Measurements from ENCODE around the gene DIPK1B. TPM values are rescaled to one million over a fixed set of nuclear protein-coding genes. Genes with fewer than 3 reads are reported as not detected.

DIPK1B gene
- total RNA-seq, 6 donors from 2014 or later = 9.7 to 24.1 (median 17.0) TPM

DNA sequence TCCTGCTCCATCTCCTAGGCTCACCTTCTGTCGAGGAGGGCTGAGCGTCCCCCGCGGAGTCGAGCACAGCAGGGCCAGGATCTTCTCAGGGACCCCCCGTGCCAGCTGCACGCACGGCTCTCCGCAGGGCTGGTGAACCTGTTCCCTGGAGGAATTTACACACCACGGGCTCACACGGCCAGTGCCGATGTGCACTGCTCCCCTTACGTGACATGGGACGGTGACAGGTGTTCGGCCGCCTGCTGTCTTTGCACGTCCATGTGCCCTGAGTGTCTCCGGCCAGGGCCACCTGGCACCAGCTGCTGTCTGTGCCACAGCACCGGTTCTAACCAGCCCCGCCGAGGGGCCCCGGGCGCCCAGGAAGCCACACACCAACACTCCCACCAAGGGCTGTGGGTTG is 16.4 kb upstream of the DIPK1B start:
- ATAC-seq (ENCODE audit: low FRiP score in 2 of 2) = no peak
- 78 to 84% methylated on average over 9 to 21 of the region's 23 CpGs for WGBS, 2 donors
- Histone ChIP-seq H3K4me3 (no peak overlapping the region), H3K27ac (peak overlapping the region; percentile 32 to 76 (median 60)), H3K9me3 (no peaks in the 10 kb centered on the region), H3K4me1 (peaks cover 37 to 63% (median 61%) of the 10 kb centered on the region in 4 donors), H3K27me3 (no peaks in the 10 kb centered on the region), H3K36me3 (no peaks in the 10 kb centered on the region)
- TF ChIP-seq POLR2A (IDR thresholded peaks at IDR 0.05) (no peak), EP300 (IDR thresholded peaks at IDR 0.05) (no peak), CTCF (IDR thresholded peaks at IDR 0.05) (no peak), POLR2AphosphoS5 (IDR thresholded peaks at IDR 0.05) (no peak)
- DNase-seq = peak in 1 of 2 donors; percentile 81

DNA sequence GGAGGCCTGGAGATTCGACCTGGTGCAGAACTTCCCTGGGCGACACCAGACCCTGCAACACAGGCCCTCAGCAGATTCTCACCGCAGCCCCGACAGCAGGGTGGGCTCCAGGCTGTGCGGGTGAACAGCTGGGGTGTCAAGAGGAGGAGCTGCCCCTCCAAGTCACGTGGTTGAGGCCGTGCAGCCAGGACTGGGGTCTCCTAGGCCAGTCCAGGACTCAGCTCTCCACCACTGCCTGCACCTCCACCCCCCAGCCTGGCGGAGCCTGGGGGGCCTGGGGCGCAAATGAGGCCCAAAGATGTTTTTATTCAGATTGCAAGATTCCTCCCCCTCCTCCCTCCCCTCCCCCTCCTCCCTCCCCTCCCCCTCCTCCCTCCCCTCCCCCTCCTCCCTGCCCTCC is 15.9 kb upstream of the DIPK1B start:
- no peak overlapping the region for H3K4me3 ChIP-seq
- no peaks in the 10 kb centered on the region for H3K36me3 ChIP-seq
- DNase-seq (peak in 1 of 2 donors; percentile 33), ATAC-seq (ENCODE audit: low FRiP score in 2 of 2) (no peak)
- peaks cover 41 to 68% (median 66%) of the 10 kb centered on the region in 4 donors for H3K4me1 ChIP-seq
- peak overlapping the region in 2 of 4 donors; percentile 71 to 76 for H3K27ac ChIP-seq
- no peaks in the 10 kb centered on the region for H3K9me3 ChIP-seq
- no peaks in the 10 kb centered on the region for H3K27me3 ChIP-seq
- 65 to 83% methylated on average over 2 to 7 of the region's 9 CpGs for WGBS, 2 donors
- TF ChIP-seq EP300 (IDR thresholded peaks at IDR 0.05) (no peak), POLR2A (IDR thresholded peaks at IDR 0.05) (no peak), CTCF (IDR thresholded peaks at IDR 0.05) (no peak), POLR2AphosphoS5 (IDR thresholded peaks at IDR 0.05) (no peak)

DNA sequence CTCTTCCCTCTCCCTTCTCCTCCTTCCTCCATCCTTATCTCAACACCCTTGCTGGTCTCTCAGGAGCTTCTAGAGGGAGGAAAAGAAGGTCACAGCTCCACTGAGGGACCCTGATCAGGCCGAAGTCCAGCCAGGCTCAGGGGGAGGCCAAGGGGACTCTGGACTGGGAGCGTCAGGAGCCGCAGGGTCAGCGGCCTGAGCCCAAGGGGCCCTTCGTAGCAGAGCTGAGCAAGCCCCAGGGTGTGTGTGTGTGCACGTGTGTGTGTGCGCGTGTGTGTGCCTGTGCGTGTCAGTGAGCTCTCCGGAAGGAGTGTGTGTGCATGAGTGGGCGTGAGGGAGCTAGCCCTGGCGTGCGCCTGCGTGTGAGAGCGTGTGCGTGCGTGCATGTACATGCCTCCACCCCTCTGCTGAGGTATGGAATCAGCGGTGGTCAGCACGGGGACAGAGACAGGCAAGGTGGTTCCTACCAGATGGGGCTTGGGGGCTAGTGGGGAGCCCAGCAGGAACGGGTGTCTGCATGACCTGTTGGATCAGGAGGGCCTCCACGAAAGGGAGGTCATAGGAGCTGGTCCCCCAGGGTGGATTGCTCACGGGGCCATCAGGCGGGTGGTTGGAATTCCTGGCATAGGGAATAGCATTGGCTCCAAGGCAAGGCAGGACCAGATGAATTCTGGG is 15.1 kb upstream of the DIPK1B start:
- Histone ChIP-seq H3K27ac (peak overlapping the region; percentile 41 to 75 (median 70)), H3K4me1 (peaks cover 41 to 71% (median 67%) of the 10 kb centered on the region in 4 donors), H3K4me3 (no peak overlapping the region)

DNA sequence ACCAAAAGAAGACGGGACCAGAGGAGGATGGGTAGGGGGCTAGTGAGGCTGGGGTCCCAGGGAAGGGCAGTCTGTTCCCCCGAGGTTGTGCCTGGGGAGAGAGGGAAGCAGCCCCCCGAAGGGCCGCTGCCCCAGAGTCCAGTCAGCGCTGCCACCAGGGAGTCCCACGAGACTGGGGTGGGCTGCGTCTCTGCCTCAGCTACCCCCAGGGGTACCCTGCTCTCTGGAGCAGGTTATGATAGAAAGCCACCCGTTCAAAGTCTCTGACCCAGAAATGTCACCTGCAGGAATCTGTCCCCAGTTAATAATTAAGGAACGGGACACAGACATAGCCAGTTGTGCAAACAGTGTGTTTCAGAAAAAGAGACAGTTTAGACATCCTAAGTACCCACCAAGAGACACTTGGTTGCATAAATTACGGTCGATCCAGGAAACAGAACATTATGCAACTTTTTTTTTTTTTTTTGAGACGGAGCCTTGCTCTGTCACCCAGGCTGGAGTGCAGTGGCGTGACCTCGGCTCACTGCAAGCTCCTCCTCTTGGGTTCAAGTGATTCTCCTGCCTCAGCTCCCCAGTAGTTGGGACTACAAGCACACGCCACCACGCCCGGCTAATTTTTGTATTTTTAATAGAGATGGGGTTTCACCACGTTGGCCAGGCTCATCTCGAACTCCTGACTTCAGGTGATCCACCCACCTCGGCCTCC is 14.4 kb upstream of the DIPK1B start:
- WGBS, 2 donors = 41 to 68% methylated on average over 19 to 20 of the region's 20 CpGs
- no peak overlapping the region for H3K4me3 ChIP-seq
- peak overlapping the region; percentile 63 to 75 (median 70) for H3K27ac ChIP-seq
- TF ChIP-seq POLR2A (IDR thresholded peaks at IDR 0.05) (peak in 2 of 4 donors; percentile 32 to 52), CTCF (IDR thresholded peaks at IDR 0.05) (no peak), POLR2AphosphoS5 (IDR thresholded peaks at IDR 0.05) (peak in 1 of 2 donors; percentile 16), EP300 (IDR thresholded peaks at IDR 0.05) (peak in 1 of 4 donors; percentile 80)
- no peaks in the 10 kb centered on the region for H3K36me3 ChIP-seq
- peak in 1 of 2 donors; percentile 28 for ATAC-seq (ENCODE audit: low FRiP score in 2 of 2)
- H3K4me1 ChIP-seq = peaks cover 40 to 64% (median 63%) of the 10 kb centered on the region in 4 donors
- H3K27me3 ChIP-seq = no peaks in the 10 kb centered on the region
- peak; percentile 33 to 77 for DNase-seq
- no peaks in the 10 kb centered on the region for H3K9me3 ChIP-seq

More for the DNA sequence above, 15.1 kb upstream of the DIPK1B start:
- ATAC-seq (ENCODE audit: low FRiP score in 2 of 2) (no peak), DNase-seq (peak in 1 of 2 donors; percentile 60)
- Histone ChIP-seq H3K36me3 (no peaks in the 10 kb centered on the region), H3K27me3 (no peaks in the 10 kb centered on the region), H3K9me3 (no peaks in the 10 kb centered on the region)
- TF ChIP-seq CTCF (IDR thresholded peaks at IDR 0.05) = no peak
- no peak for TF ChIP-seq EP300 (IDR thresholded peaks at IDR 0.05)
- no peak for TF ChIP-seq POLR2A (IDR thresholded peaks at IDR 0.05)
- no peak for TF ChIP-seq POLR2AphosphoS5 (IDR thresholded peaks at IDR 0.05)
- whole genome bisulfite sequencing, 2 donors = 57 to 78% methylated on average over 4 to 23 of the region's 23 CpGs
